GM21360 (cell line): Measurements from ENCODE around the gene RAI1.

ENCODE experiments used
- ATAC-seq: cut with Tn5 transposase; IDR thresholded peaks from one replicate; pipeline ENCODE4 v1.9.1; 2021; ENCODE audit warnings: mild to moderate bottlenecking, moderate library complexity; ENCODE audit not compliant: unreplicated experiment

RAI1 gene

GRCh38 chr17:17728550-17729251 is 47.4 kb downstream of the RAI1 start:
- no peak for ATAC-seq

GRCh38 chr17:17729620-17730249 is 48.5 kb downstream of the RAI1 start:
- no peak for ATAC-seq

- no peak for ATAC-seq
Observed at GRCh38 chr17:17730250-17730935, 49.1 kb downstream of the RAI1 start.

- ATAC-seq: no peak
Observed at GRCh38 chr17:17732444-17732843, 51.2 kb downstream of the RAI1 start.

- no peak for ATAC-seq
Observed at GRCh38 chr17:17732892-17733670, 51.8 kb downstream of the RAI1 start.

- ATAC-seq: no peak
Observed at GRCh38 chr17:17736205-17737183, 55.2 kb downstream of the RAI1 start.

- no peak for ATAC-seq
Observed at GRCh38 chr17:17737961-17738894, 57.0 kb downstream of the RAI1 start.

GRCh38 chr17:17738901-17739300 is 57.6 kb downstream of the RAI1 start:
- ATAC-seq: no peak

- ATAC-seq: no peak
Observed at GRCh38 chr17:17739388-17740066, 58.3 kb downstream of the RAI1 start.

GRCh38 chr17:17740615-17741348 is 59.5 kb downstream of the RAI1 start:
- ATAC-seq: no peak

GRCh38 chr17:17741349-17742023 is 60.2 kb downstream of the RAI1 start:
- ATAC-seq: no peak

GRCh38 chr17:17742133-17742621 is 60.9 kb downstream of the RAI1 start:
- ATAC-seq: no peak

GRCh38 chr17:17742688-17743390 is 61.6 kb downstream of the RAI1 start:
- ATAC-seq: no peak

GRCh38 chr17:17743391-17744112 is 62.3 kb downstream of the RAI1 start:
- ATAC-seq: no peak

- no peak for ATAC-seq
Observed at GRCh38 chr17:17744116-17744515, 62.9 kb downstream of the RAI1 start.
